HG02840 (cell line): Measurements from ENCODE around the gene VCX3A.
"Not testable (repeated sequence)": the region's sequence is repeated elsewhere in the genome, so short reads cannot be mapped to it uniquely, and the experiment has no call there.

Experiments used
- ATAC-seq: cut with Tn5 transposase; IDR thresholded peaks from one replicate; pipeline ENCODE4 v1.9.1; 2021; ENCODE audit warnings: mild to moderate bottlenecking, moderate library complexity, moderate number of reproducible peaks; ENCODE audit not compliant: unreplicated experiment, low FRiP score

The VCX3A gene

GRCh38 chrX:6535018-6535417, at the start of gene VCX3A:
VCX3A (minus strand) TSS chrX:6535118; CDS start chrX:6534497, 621 bp downstream.
- ATAC-seq = not testable (repeated sequence)

- ATAC-seq = no peak
Measured at GRCh38 chrX:6574762-6575161, 39.8 kb upstream of the VCX3A start.

GRCh38 chrX:6568031-6568430, 33.1 kb upstream of the VCX3A start:
- no peak for ATAC-seq

GRCh38 chrX:6558979-6559378, 24.1 kb upstream of the VCX3A start:
- no peak for ATAC-seq

GRCh38 chrX:6557690-6558089, 22.8 kb upstream of the VCX3A start:
- no peak for ATAC-seq

- no peak for ATAC-seq
Measured at GRCh38 chrX:6550999-6551398, 16.1 kb upstream of the VCX3A start.

GRCh38 chrX:6545712-6546111, 10.8 kb upstream of the VCX3A start:
- ATAC-seq = no peak

GRCh38 chrX:6526564-6527136, 8.3 kb downstream of the VCX3A start:
- no peak for ATAC-seq

GRCh38 chrX:6517376-6517775, 17.5 kb downstream of the VCX3A start:
- no peak for ATAC-seq

- no peak for ATAC-seq
Measured at GRCh38 chrX:6506444-6506843, 28.5 kb downstream of the VCX3A start.

GRCh38 chrX:6505960-6506359, 29.0 kb downstream of the VCX3A start:
- no peak for ATAC-seq

GRCh38 chrX:6500719-6501118, 34.2 kb downstream of the VCX3A start:
- no peak for ATAC-seq

GRCh38 chrX:6498324-6498723, 36.6 kb downstream of the VCX3A start:
- ATAC-seq = no peak
